SK-N-MC (cell line): Measurements from ENCODE around the gene SOS1.

Experiments
- EZH2 ChIP-seq: fragments of 200-600 bp; sonication (generic); IDR thresholded peaks from one replicate; pipeline ENCODE4 v1.6.1; 2017; ENCODE audit warnings: antibody characterized with exemption
- POLR2AphosphoS5 ChIP-seq: IDR thresholded peaks from 2 replicates; pipeline ENCODE4 v1.6.1; 2012; ENCODE audit warnings: mild to moderate bottlenecking, low read depth, low read length, borderline replicate concordance

DNA sequence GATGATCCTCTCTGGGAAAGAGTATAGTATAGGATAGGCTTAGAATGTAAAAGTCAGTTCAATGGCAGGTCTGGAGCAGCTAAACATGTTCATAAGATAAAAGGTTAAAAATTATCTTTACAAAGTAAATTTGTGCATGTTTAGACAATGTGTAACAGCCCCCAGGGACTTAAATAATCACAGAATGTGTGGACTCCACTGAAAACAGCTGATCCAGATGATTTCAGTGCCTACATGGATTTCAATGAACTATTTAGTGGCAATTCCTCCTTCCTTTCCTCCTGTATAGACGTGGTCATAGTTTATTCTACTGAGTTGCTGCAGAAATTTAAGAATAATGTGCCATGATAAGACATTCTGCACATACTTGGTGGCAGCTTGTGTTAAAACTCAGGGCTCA lies 188.3 kb downstream of the SOS1 start:
- TF ChIP-seq POLR2AphosphoS5 = no peak
- TF ChIP-seq EZH2 = no peak
